Endothelial cell of umbilical vein (primary cell): ENCODE data around the gene HBS1L. TPM values are rescaled to one million over a fixed set of nuclear protein-coding genes. Genes with fewer than 3 reads are reported as not detected.
"Not testable (repeated sequence)": the region's sequence is repeated elsewhere in the genome, so short reads cannot be mapped to it uniquely, and the experiment has no call there.

Source experiments
- BruUV-seq: library from RNA; stranded (reverse); fragments of 400-500 nt; replicated peaks from 2 replicates; lab custom pipeline; 2021; lab: Mats Ljungman, UMichigan
- CTCF ChIA-PET: fragments of 300-600, 350-600 bp; sonication (Branson Sonifier 250); formaldehyde crosslinking; loops from one replicate; lab custom pipeline; 2021; ENCODE audit warnings: antibody characterized with exemption, inconsistent platforms; lab: Charles Lee
- POLR2A ChIA-PET: fragments of 300-600, 350-600 bp; sonication (Branson Sonifier 250); formaldehyde crosslinking; loops from one replicate; lab custom pipeline; 2021; ENCODE audit warnings: antibody characterized with exemption, inconsistent platforms; lab: Charles Lee
- DNase-seq: peaks from one replicate; pipeline ENCODE4 v3.0.0-alpha.2; 2011; ENCODE audit warnings: low read depth, low spot score
- FAIRE-seq: peaks from 2 replicates; lab custom pipeline; 2011; peaks lifted over from hg19 to GRCh38; lab: Jason Lieb, UNC
- H2AFZ ChIP-seq: 2 replicates; pipeline ENCODE4 v1.6.0; 2012; ENCODE audit warnings: low read depth, low read length, control low read depth, inconsistent platforms
- H3K27ac ChIP-seq: 2 replicates; pipeline ENCODE4 v1.5.1; 2011; ENCODE audit warnings: low read depth, mild to moderate bottlenecking, control low read depth, low read length, moderate library complexity; ENCODE audit not compliant: insufficient read depth
- H3K27me3 ChIP-seq, 2 experiments: 2 replicates each; pipeline versions ENCODE4 v1.6.0 to v1.6.1; 2011; ENCODE audit warnings: low read length in 2 of 2, mixed read lengths in 1 of 2; ENCODE audit not compliant: control insufficient read depth in 2 of 2, insufficient read depth in 2 of 2
- H3K36me3 ChIP-seq, 2 experiments: 2 replicates in 1 of 2; 3 replicates in 1 of 2; pipeline ENCODE4 v1.5.1; 2011; ENCODE audit warnings: low read length in 2 of 2, mild to moderate bottlenecking in 1 of 2, moderate library complexity in 1 of 2; ENCODE audit not compliant: control insufficient read depth in 2 of 2, insufficient read depth in 2 of 2; ENCODE audit errors: extremely low read depth in 1 of 2
- H3K4me1 ChIP-seq: 3 replicates; pipeline ENCODE4 v1.5.1; 2011; ENCODE audit warnings: mild to moderate bottlenecking, low read length; ENCODE audit not compliant: control insufficient read depth, insufficient read depth; ENCODE audit errors: extremely low read depth
- H3K4me2 ChIP-seq: 2 replicates; pipeline ENCODE4 v1.6.1; 2011; ENCODE audit warnings: low read length, control low read depth, mixed read lengths; ENCODE audit not compliant: insufficient read depth
- H3K4me3 ChIP-seq, 3 experiments: fragments of 200-600 bp in 1 of 3; sonication (generic), shearing (Covaris generic) in 1 of 3; replicated peaks in 1 of 3; 2 replicates each; pipeline ENCODE4 v1.5.1; 2011 to 2016; ENCODE audit warnings: control low read depth in 3 of 3, low read length in 3 of 3, mild to moderate bottlenecking in 2 of 3, inconsistent platforms in 1 of 3, low read depth in 1 of 3, moderate library complexity in 1 of 3; ENCODE audit not compliant: insufficient read depth in 1 of 3
- H3K79me2 ChIP-seq: 2 replicates; pipeline ENCODE4 v1.6.0; 2012; ENCODE audit warnings: low read length, inconsistent platforms; ENCODE audit not compliant: control insufficient read depth, insufficient read depth
- H3K9ac ChIP-seq: replicated peaks from 2 replicates; pipeline ENCODE3; 2011; ENCODE audit warnings: low read length, control low read depth; ENCODE audit not compliant: insufficient read depth; ENCODE audit errors: extremely low read depth
- H3K9me1 ChIP-seq: replicated peaks from 3 replicates; pipeline ENCODE4 v1.6.0; 2011; ENCODE audit warnings: mild to moderate bottlenecking, low read length; ENCODE audit not compliant: control insufficient read depth, insufficient read depth; ENCODE audit errors: extremely low read depth
- H3K9me3 ChIP-seq: replicated peaks from 2 replicates; pipeline ENCODE4 v1.5.1; 2012; ENCODE audit warnings: low read length, inconsistent platforms; ENCODE audit not compliant: control insufficient read depth, insufficient read depth
- H4K20me1 ChIP-seq: replicated peaks from 2 replicates; pipeline ENCODE3; 2011; ENCODE audit warnings: mild to moderate bottlenecking, low read length; ENCODE audit not compliant: control insufficient read depth, insufficient read depth; ENCODE audit errors: extremely low read depth
- CTCF ChIP-seq, 2 donors: IDR thresholded peaks; 1 replicate in 1 of 2; 2 replicates in 1 of 2; pipeline ENCODE4 v1.5.1; 2011; ENCODE audit warnings: low read length in 2 of 2, mild to moderate bottlenecking in 2 of 2, moderate library complexity in 2 of 2, control low read depth in 1 of 2, inconsistent platforms in 1 of 2, low read depth in 1 of 2; ENCODE audit not compliant: insufficient read depth in 1 of 2; ENCODE audit errors: extremely low read depth in 1 of 2
- FOS ChIP-seq: IDR thresholded peaks from 2 replicates; pipeline ENCODE4 v1.6.1; 2011; ENCODE audit warnings: mild to moderate bottlenecking, low read length, moderate library complexity, borderline replicate concordance; ENCODE audit not compliant: insufficient read depth
- GATA2 ChIP-seq: IDR thresholded peaks from 2 replicates; pipeline ENCODE4 v1.7.0; 2011; ENCODE audit warnings: low read depth, mild to moderate bottlenecking, moderate library complexity, mixed read lengths, low read length; ENCODE audit not compliant: insufficient read length, insufficient read depth
- JUN ChIP-seq: IDR thresholded peaks from 2 replicates; pipeline ENCODE4 v1.6.1; 2011; ENCODE audit warnings: borderline replicate concordance, low read depth; ENCODE audit not compliant: insufficient read length, insufficient read depth
- MAX ChIP-seq: IDR thresholded peaks from 2 replicates; pipeline ENCODE4 v1.6.1; 2011; ENCODE audit not compliant: insufficient read depth, insufficient read length
- MYC ChIP-seq: IDR thresholded peaks from one replicate; pipeline ENCODE4 v1.6.1; 2011; ENCODE audit warnings: mild to moderate bottlenecking, low read depth, low read length
- POLR2A ChIP-seq: IDR thresholded peaks from 2 replicates; pipeline ENCODE4 v1.6.1; 2012; ENCODE audit warnings: low read depth, mild to moderate bottlenecking, control low read depth, low read length
- POLR2AphosphoS5 ChIP-seq: IDR thresholded peaks from 2 replicates; pipeline ENCODE4 v1.6.1; 2012; ENCODE audit warnings: low read depth, mild to moderate bottlenecking, control low read depth, low read length, moderate library complexity; ENCODE audit not compliant: insufficient read depth
- dilution Hi-C: fragments of 300-500 bp; cut with MboI; formaldehyde crosslinking; loops from one replicate; pipeline ENCODE4 v1.15.0; 2019; ENCODE audit warnings: low sequenced_read_pairs; ENCODE audit not compliant: extremely low pct_ligation_motif_present
- intact Hi-C: fragments of 100-400 bp; cut with micrococcal nuclease; formaldehyde crosslinking; loops from one replicate; pipeline ENCODE4 v1.10.0; 2022
- polyA plus RNA-seq, 4 experiments: library from polyadenylated mRNA; depleted of rRNA in 3 of 4; stranded (reverse) in 3 of 4; unstranded in 1 of 4; fragments of >200 nt; gene quantifications; 2 replicates each; pipeline versions ENCODE4 v1.2.1 to v1.2.3, GENCODE V29; 2011 to 2012; ENCODE audit warnings: missing spikeins in 1 of 4
- total RNA-seq: library from RNA; stranded (reverse); gene quantifications from 2 replicates; pipeline ENCODE4 v1.2.3, GENCODE V29; 2021

The HBS1L gene
- total and polyA plus RNA-seq, 2 donors (not counting 3 experiments of a cell fraction or from before 2014, with no cell fraction given), result 23.7 to 74.6 TPM

GRCh38 chr6:135060076-135060475 is 5.5 kb upstream of the HBS1L start:
- no peaks in the 10 kb centered on the region for H3K79me2 ChIP-seq
- H3K27me3 ChIP-seq, result peaks cover 6 to 8% of the 10 kb centered on the region in 2 experiments
- ChIA-PET POLR2A (no interaction called here), CTCF (no interaction called here)
- no peaks in the 10 kb centered on the region for H3K9me1 ChIP-seq
- no TSS peak for BruUV-seq
- FAIRE-seq (no peak), DNase-seq (no peak)
- no peak overlapping the region for H3K4me3 ChIP-seq
- H2AFZ ChIP-seq, result no peak overlapping the region
- H3K4me1 ChIP-seq, result no peaks in the 10 kb centered on the region
- H3K9me3 ChIP-seq, result no peaks in the 10 kb centered on the region
- no peak overlapping the region for H3K4me2 ChIP-seq
- intact Hi-C loops (no loop called here), dilution Hi-C loops (no loop called here)
- H3K9ac ChIP-seq, result no peak overlapping the region
- H3K27ac ChIP-seq, result no peak overlapping the region
- TF ChIP-seq GATA2, result no peak
- no peak for TF ChIP-seq FOS
- TF ChIP-seq POLR2A, result no peak
- TF ChIP-seq MYC, result no peak
- TF ChIP-seq MAX, result no peak
- TF ChIP-seq CTCF (IDR thresholded peaks at IDR 0.05; ENCODE audit: extremely low read depth in 1 of 2, insufficient read depth in 1 of 2, low read depth in 1 of 2, low read length in 2 of 2), result no peak
- TF ChIP-seq POLR2AphosphoS5, result no peak
- no peak for TF ChIP-seq JUN
- H3K36me3 ChIP-seq, result no peaks in the 10 kb centered on the region
- no peaks in the 10 kb centered on the region for H4K20me1 ChIP-seq

- H4K20me1 ChIP-seq, H3K9me3 ChIP-seq, H3K36me3 ChIP-seq, POLR2A ChIA-PET, H3K4me3 ChIP-seq, H3K27me3 ChIP-seq, H3K4me1 ChIP-seq, intact Hi-C loops, H3K9me1 ChIP-seq, dilution Hi-C loops, H3K27ac ChIP-seq, DNase-seq, FAIRE-seq, H3K9ac ChIP-seq, H2AFZ ChIP-seq, H3K4me2 ChIP-seq, BruUV-seq: not testable (repeated sequence)
- CTCF ChIA-PET, result interaction anchor here (0.9 kb wide), 1 partner anchor 69 kb away, joined by 3 read pairs; no protein-coding TSS in a partner anchor
- peaks cover 13% of the 10 kb centered on the region for H3K79me2 ChIP-seq
Measured at GRCh38 chr6:135058299-135058698, 3.7 kb upstream of the HBS1L start.
